Pons (tissue), 1 donor: ENCODE data around the gene BLMH.
A peak's percentile ranks its signal among the peaks of the same experiment; 100 is the strongest.

Source experiments
- DNase-seq: peaks from one replicate; pipeline ENCODE4 v3.0.0-alpha.2; 2016; ENCODE audit warnings: low spot score

Gene BLMH

DNA sequence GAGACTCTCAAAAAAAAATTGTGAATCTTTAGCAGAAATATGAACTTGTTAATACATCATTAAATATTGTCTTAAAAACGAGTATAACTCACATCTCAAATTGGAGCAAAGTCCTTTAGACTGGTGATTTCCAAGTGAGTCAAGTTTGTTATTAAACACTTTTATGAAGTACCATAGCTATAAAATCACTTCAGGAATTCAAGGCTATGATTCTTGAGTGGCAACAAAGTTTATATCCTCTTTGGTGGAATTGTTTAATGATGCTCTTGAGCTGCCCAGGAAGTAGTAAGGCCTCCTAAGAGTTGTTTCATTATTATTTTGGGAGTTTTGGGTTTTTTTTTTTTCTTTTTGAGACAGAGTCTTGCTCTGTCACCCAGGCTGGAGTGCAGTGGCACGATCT lies 16.7 kb upstream of the BLMH start:
- DNase-seq: no peak

DNA sequence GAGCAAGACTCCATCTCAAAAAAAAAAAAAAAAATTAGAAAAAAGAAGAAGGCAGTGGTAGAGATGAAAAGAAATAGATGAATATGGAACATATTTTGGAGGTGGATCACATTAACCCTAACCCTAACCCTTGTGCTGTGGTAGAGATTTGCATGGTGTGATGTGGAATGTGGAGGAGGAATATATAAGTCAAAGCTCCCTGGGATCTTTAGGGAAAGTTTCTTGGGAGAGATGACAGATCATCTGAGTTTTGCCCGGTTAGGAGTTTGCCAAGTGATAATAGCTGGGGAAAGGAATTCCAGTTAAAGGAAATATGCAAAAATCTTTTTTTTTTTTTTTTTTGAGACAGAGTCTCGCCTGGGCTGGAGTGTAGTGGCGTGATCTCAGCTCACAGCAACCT lies 13.0 kb upstream of the BLMH start:
- DNase-seq: no peak

DNA sequence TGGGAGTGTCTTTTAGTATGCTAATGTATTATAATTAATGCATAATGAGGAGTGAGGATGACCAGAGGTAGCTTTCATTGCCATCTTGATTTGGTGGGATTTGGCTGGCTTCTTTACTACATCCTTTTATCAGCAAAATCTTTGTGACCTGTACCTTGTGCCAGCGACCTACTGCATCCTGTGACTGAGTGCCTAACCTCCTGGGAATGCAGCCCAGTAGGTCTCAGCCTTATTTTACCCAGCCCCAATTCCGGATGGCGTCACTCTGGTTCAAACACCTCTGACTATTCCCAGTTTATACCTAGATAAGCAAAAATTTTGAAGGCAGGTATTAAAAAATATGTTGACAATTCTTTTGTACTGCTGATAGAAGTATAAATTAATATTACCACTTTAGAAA lies 10.5 kb upstream of the BLMH start:
- no peak for DNase-seq

DNA sequence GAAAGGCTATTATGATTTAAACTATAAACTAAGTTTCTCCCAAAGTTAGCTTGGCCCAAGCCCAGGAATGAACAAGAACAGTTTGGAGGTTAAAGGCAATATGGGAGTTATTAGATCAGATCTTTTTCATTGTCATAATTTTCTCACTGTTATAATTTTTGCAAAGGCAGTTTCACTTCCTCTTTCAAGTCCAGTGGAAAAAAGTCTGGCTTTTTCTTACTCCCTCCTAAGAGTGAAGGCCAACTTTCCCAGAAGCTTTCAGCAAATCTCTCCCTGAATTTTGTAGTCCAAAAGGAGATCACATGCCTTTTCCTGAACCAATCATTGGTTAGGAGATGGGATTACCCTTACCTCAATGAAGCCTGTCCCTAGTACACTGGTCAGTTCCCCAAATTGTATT lies 9.1 kb upstream of the BLMH start:
- DNase-seq: no peak

DNA sequence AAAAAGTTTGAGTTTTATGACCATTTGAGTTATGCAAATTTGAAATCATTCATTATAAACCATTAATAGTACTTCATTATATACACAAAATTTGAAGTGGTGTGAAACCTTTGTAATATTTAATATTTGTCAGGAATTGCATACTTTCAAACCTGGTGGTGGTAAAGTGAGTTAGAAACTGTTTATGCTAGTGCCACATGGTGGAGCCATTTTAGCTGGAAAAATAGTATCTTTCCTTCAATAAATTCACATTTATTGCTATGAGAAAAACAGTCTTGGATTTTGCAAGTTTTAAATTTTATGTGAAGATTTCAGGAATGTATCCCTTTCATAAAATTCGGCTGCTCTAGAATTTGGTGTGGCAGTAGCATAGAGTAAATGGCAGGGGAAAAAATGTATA lies 7.3 kb upstream of the BLMH start:
- no peak for DNase-seq

DNA sequence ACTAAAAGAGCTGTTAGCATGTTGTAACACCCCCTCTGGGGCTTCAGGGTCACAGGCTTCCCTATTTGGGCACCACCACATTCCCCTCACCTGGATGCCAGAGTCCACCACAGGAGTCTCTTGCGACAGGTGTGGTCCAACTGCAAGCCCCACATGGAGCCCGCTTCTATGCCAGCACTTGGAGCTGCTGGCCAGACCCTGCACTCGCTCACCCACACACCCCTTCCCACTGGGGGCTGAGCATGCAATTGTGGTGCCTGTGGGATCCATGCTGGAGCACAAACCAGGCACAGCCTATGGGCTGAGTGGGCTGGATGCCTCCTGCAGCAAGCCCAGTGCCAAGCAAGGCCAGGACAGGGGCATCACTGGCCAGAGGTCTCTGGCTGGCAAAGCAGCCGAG lies 6.0 kb upstream of the BLMH start:
- DNase-seq: no peak

DNA sequence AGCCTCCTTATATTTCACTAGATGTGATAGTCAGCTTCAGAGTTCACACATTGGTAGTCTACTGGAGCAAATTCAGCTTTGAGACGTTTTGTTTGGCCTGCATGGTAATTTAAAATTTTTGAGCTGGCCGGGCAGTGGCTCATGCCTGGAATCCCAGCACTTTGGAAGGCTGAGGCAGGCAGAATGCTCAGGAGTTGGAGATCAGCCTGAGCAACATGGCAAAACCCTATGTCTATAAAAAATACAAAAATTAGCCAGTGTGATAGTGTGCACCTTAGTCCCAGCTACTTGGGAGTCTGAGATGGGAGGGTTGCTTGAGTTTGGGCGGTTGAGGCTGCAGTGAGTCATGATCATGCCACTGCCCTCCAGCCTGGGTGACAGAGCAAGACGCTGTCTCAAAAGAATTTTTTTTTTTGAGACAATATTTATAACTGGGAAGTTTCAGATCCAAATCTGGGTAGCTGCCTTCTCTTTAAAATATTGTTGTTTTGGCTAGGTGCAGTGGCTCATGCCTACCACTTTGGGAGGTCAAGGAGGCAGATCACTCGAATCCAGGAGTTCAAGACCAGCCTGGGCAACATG lies 4.8 kb upstream of the BLMH start:
- DNase-seq: no peak

DNA sequence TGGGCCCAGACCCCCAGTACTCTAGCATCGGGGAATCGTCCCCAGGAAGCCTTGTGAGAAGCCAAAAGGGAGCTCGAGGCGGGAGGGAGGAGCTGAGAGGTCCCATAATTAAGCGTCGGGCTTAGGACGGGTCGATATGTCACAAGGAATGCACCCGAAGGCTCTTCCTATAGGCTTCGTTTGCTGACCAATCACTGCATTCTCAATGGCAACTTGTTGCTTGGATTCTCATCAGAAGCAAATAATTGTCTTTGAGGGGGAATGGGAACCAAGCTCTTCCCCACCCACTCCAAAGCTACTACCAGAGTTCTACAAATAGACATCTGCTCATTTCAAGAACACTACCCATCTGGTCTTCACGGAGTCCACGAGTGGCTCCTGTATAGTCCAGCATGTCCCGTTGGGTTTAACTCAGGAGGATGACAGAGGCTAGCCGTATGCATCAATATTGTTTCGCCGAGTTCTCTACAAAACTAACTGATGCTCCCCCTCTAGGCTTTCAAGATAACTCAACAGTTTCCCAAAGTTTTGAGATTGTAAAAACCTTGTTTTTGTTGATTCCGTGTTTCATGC lies 628 bp upstream of the BLMH start:
- peak; percentile 32 for DNase-seq

DNA sequence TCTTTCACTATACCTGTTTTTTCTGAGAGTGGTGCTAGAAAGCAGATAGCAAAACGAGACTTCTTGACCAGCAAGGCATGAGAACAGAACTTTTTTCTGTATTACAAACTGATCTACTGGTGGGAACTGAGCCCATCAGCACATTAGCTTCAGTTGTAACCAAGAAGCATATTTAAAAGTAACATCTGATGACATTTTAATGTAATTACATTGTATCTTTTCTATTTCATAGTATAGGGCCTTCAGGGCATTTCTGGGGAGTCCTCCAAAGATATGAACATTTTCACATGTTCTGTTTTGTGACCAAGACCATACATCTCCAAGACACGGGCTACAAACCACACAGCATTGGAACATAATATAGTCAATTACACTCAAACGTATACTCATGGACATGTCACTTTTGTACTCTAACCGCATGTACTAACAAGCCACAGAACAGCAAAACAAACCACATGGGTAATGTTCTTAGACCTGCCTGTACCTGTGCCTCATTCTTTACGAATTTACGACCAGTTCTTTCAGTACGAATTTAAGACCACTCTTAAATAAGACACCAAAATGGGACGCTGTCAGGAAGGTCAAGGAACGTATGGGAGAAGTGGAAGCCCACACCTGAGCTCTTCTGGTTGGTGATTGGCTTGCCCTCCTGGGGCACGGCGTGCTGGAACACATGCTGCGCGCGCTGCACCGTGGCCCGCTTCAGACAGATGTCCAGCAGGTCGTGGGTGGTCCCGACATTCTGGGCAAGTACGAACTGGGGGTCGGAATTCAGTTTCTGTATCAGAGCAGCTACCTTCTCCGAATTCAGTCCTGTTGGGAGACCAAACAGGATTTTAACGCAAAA lies 825 bp downstream of the BLMH start:
- DNase-seq: no peak

DNA sequence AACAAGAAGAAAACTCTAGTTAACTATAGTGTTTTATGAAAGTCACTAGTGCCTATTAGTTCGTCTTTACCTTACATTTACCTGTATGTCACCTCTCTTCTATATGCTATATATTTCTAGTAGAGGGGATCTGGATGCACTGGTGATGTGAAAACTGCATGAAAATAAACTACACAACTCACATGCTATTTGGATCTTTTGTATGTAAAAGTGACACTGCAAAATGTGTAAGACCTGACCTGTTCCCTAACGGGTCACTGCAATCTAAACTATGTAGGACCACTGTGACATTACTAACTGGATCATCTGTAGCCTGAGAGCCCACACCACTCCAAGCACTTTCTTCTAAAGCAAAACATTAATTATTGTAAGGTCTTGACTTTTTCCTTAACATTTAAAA lies 1.7 kb downstream of the BLMH start:
- DNase-seq: no peak

DNA sequence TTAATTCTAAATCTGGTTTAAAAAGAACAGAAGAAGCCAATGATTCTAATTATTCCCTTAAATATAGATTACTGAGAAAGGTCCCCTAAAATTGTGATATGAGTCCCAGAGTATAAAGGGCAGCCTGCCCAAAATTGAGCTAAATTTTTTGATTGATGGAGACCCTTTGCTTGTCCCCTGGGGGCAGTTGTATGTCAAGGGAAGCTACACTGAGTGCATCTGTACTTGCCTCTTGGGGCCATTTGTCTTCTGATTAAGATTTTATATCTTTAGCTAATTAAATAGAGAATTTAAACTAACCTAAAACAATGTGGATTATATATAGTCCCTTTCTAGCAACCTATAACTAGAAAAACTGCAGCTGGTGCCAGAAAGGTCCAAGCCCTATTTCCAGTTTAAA lies 12.6 kb downstream of the BLMH start:
- no peak for DNase-seq

DNA sequence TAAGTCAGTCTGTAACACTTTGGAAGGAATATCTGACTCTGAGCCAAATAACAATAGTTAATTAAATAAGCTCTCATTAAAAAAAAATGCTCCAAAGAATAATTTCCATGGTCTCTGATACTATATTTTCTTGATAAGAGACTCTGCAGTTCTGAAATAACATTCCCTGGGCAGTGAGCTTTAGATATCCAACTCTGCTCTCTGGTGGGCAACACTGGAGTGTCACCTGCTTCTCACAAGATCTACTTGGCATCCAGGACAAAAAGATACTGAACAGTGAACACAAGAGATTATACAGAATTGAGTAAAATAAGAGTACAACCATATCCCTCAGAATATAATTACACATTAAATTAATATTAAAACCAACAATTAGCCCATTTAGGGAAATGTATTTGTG lies 13.7 kb downstream of the BLMH start:
- peak; percentile 22 for DNase-seq

DNA sequence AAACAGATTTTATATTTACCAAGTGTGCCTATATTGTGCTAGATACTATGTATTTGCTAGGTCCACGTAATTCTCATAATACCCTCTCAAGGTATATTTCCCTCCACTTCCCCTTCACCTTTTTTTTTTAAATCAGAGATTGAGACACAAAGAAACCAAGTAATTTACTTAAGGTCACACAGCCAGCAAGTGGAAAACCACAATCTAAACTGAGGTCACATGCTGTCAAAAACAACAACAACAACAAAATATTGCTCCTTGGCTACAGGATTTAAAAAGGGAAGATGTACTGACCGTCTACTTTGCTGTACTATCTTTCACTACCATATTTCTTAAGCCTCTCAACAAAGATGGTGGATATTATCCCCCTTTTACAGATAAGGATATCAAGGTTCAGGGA lies 15.8 kb downstream of the BLMH start:
- no peak for DNase-seq

DNA sequence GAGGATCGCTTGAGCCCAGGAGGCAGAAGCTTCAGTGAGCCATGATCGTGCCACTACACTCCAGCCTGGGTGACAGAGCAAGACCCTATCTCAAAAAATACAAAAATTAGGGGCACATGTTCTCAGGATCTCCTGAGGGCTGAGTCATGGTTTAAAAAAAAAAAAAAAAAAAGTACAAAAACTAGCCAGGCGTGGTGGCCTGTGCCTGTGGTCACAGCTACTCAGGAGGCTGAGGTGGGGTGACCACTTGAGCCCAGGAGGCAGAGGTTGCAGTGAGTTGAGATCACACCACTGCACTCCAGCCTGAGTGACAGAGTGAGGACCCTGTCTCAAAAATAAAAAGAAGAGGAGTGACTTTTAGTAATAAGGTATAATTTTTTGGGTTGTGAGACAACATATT lies 16.9 kb downstream of the BLMH start:
- no peak for DNase-seq

DNA sequence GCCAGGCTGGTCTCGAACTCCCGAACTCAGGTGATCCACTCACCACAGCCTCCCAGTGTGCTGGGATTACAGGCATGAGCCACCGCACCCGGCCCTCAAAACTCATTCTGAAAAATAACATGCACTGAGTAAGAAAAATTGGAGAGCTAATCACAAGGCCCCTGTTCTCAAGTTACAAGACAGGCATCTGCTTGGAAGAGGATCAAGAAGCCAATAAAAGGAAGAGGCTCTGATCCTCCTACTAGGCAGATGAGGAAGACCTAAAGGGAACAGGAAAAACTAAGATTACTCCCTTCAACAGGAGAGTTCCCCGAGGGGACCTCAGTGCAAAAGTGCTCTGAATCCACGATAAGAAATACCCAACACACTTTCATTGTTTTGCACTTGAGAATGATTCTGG lies 18.4 kb downstream of the BLMH start:
- no peak for DNase-seq

DNA sequence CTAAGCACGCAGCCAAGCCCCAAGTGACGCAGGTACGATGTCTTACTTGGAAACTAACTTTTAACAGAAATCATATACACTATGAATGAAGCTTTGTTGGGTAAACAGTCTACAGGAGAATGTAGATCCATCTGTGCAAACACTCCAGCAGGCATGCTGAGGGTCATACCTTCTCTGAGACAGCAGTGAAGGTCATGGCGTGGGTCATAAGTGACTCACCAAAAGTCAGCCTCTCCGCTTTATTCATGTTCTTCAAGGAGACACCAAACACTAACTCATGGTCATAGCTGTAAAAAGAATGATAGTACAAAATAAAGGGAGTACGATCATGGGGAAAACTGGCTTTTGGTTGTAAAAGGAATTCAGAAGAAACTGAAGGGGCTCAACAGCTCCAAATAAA lies 20.6 kb downstream of the BLMH start:
- no peak for DNase-seq

DNA sequence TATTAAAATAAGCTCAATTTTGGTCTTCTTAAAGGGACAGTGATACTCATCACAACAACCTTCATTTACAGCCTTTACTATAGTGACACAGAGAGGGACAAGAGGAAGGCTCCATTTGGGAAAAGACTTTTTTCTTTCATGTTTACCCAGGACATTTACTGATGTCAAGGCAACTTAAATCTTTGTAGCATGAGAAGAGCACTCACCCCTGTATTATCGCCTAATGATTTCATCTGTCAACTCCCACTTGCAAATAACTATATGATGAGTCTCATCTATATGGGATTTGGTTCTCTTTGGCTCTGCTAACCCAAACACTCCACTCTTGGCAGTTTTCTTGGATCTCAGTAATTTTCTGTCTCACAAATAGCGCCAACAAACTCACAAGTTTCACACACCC lies 24.1 kb downstream of the BLMH start:
- no peak for DNase-seq

DNA sequence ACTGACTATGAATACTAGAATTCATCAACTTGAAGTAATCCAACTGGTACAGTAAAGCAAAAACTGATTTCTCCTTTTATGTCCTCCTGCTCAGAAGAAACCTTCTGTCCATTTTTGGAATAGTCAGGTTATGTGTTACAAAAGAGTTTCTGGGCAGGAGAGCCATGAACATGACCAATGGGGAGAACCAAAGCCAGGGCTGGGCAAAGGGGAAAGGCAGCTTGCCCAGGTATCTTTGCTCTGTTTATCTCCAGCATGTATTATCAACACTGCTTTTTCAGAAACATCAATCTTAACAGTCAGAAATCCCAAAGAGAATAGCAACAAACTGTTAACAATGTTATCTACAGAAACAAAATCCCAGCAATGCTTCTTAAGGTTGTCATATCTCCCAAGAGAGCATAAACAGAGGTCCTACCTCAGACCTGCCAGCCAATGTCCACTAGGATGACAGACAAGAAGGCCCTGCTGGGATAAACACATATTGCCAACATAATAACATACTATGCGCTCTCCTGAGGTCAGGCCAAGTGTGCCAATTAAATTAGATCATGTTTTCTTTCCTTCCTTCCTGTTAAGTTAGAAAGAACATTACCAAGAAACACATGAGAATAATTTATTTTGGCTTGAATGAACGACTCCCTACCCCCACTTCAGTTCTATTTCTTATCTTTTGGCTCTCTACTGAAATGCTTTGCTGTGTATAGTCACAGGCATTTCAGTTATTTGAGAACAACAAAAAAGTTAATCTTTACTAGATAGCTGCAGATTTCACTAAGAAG lies 28.0 kb downstream of the BLMH start:
- DNase-seq: no peak

DNA sequence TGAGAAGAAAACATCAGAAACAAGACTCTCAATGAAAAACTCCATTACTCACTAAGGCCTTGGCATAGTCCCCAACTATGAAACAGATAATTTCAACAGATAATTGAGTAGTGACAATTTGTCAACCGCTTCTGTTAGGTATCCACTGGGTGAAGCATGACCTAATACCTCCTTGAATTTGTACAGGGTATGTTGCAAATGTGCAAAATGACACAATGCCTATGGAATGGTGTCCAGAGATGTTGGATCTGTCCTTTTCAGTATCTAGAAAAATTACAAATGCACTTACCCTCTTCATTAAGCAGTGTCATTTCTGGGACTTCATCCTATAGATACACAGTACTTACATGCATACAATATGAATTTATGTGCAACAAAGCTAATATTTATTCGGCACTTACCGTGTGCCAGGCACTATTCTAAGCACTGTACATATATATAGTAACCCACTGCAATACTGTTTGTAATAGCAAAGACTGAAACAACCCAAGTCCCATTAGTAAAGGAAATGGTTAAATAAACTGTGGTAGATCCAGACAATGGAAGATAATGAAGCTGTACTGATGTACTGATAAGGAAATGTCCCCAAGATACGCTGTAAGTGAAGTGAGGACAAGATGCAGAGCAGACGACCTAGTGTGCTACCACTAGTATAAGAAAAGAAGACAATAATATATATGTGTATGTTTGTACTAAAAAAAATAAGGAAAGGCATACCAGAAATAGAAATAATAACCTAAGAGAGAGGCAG lies 34.8 kb downstream of the BLMH start:
- DNase-seq: no peak

DNA sequence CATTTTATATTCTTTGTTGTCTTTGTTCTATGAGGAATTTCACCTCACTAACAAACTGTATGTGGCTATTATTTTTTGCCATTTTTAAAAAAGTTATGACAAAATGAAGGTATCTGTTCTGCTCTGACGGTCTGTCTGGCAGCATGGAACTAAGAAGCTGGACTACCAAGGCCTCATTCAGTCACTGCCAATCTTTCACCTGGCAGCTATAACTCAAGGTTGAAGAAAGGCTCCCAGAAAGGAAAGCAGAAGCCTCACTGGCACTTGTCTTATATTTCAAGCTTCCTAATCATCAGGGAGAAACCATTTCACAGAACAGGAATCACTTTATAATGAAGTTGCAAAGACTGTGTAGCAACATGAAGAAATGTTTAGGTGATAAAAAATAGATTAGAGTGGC lies 37.6 kb downstream of the BLMH start:
- no peak for DNase-seq

DNA sequence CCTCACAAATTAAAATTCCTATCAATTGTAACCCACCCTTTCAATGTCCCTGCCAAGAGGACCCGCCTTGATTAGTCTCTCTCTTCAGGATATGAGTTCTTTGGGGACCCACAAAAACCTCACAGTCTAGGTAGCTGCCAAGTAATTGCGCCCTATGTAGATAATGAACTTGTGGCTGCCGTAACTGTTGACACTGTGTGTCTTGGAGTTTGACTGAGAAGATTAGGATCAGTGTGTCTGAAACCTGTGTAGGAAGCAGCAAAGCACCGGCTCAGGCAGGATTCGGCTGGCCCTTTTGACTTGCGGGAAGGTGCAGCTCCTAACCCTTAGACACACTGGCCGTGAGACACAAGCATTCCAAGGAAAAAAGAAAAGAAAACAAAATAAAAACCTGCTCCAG lies 38.4 kb downstream of the BLMH start:
- no peak for DNase-seq

DNA sequence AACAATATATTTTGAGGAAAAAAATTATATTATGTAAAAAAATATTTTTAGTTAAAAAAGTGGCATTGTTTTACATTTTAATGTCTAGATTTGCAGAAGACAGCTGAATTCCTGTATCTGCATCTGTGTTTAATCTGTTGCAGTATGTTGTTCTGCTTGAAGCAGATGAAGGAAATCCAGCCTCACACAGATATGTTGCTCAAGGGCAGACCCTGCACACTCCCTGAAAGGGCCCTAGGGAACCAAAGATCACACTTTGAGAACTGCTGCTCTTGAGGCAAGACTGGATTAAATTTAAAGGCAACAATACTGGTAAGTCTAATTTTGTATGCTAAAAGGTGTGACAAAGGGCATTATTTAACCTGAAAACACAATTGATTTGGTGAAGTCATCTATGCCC lies 39.8 kb downstream of the BLMH start:
- DNase-seq: no peak
